Fibroblast of pulmonary artery (primary cell): Measurements from ENCODE around the gene SPSB1.
A peak's percentile ranks its signal among the peaks of the same experiment; 100 is the strongest.

Experiments
- DNase-seq: peaks from one replicate; pipeline ENCODE4 v3.0.0-alpha.2; 2010; ENCODE audit warnings: low read depth
- H3K4me3 ChIP-seq: replicated peaks from 2 replicates; pipeline ENCODE4 v1.5.1; 2011; ENCODE audit warnings: low read depth, mild to moderate bottlenecking, control low read depth, low read length, moderate library complexity
- TF ChIP-seq, protein P1 (sequence below): IDR thresholded peaks from 2 replicates; pipeline ENCODE4 v1.5.1; 2011; ENCODE audit warnings: mild to moderate bottlenecking, control low read depth, low read length, inconsistent platforms; ENCODE audit errors: missing control alignments

Gene SPSB1

GRCh38 chr1:9279172-9279840 lies 13.4 kb upstream of the SPSB1 start:
- TF ChIP-seq, protein P1, sequence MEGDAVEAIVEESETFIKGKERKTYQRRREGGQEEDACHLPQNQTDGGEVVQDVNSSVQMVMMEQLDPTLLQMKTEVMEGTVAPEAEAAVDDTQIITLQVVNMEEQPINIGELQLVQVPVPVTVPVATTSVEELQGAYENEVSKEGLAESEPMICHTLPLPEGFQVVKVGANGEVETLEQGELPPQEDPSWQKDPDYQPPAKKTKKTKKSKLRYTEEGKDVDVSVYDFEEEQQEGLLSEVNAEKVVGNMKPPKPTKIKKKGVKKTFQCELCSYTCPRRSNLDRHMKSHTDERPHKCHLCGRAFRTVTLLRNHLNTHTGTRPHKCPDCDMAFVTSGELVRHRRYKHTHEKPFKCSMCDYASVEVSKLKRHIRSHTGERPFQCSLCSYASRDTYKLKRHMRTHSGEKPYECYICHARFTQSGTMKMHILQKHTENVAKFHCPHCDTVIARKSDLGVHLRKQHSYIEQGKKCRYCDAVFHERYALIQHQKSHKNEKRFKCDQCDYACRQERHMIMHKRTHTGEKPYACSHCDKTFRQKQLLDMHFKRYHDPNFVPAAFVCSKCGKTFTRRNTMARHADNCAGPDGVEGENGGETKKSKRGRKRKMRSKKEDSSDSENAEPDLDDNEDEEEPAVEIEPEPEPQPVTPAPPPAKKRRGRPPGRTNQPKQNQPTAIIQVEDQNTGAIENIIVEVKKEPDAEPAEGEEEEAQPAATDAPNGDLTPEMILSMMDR: no peak
- H3K4me3 ChIP-seq: no peak overlapping the region
- DNase-seq: no peak

DNA sequence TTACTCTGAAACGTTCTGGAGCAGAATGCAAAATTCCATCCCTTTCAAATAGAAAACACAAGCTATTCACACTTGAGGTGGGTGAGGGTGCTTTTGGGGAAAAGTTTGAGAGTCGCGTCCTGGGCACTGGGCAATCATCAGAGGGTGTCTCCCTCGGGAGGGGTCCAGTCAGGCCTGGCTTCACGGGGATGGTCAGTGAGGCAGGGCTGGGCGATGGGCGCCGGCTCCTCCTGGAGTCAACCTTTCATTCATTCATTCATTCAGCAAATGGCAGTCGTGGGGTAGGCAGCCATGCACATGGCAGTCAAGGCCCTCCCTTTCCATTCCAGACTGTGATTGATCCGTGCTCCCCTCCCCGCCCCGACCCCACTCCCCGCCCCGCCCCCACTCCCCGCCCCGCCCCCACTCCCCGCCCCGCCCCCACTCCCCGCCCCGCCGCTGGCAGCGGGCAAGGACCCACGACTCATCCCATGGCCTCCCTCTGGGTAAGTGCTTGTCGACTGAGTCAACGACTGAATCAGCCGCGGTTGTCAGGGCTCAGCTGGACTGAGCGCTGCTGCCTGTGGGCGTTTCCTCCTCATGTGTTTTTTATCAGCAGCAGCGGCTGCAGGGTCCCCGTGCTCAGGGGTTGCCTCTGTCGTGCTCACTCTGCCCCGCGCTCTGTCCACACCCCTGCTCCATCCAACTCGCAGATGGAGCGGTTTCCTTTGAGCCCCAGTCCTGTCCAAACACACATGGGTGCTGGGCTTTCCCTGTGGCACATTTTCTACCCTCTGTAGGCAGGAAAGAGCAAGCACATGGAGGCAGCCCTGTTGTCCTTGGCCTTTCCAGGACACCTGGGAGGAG lies 12.5 kb upstream of the SPSB1 start:
- peak; percentile 90 for DNase-seq
- TF ChIP-seq, protein P1: no peak
- peak overlapping the region; percentile 19 for H3K4me3 ChIP-seq

DNA sequence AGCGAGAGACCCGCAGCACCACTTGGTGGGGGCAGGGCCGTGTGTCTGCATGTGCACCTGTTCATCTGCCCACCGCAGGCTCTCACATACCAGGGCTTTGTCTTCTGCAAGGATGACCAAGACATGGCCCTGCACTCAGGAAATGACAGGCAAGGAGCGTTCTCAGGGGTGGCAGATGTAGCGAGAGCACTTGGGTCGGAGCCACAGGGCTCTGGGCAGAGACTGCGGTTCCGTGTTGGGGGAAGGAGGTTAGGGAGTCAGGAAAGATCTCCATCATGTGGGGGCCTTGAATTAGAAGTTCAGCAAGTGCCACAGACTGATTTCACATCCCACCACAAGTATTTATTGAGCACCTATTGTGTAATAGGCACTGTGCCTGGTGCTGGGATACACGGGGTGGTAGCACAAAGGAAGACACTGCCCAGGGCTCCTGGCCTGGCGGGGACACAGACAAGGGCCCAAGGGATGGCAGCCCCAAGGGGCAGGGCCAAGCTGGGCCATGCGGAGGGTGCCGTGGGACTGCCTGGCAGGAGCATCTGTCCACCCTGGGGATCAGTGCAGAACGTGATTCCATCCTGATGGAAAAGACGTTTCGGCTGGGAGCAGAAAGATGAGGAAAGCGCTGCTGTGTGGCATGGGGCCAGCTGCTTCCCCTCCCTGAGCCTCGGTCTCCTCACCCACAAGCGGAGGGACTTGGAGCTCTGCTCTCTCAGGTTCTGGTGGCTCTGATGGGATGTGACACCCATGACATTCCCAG lies 11.4 kb upstream of the SPSB1 start:
- TF ChIP-seq, protein P1: no peak

DNA sequence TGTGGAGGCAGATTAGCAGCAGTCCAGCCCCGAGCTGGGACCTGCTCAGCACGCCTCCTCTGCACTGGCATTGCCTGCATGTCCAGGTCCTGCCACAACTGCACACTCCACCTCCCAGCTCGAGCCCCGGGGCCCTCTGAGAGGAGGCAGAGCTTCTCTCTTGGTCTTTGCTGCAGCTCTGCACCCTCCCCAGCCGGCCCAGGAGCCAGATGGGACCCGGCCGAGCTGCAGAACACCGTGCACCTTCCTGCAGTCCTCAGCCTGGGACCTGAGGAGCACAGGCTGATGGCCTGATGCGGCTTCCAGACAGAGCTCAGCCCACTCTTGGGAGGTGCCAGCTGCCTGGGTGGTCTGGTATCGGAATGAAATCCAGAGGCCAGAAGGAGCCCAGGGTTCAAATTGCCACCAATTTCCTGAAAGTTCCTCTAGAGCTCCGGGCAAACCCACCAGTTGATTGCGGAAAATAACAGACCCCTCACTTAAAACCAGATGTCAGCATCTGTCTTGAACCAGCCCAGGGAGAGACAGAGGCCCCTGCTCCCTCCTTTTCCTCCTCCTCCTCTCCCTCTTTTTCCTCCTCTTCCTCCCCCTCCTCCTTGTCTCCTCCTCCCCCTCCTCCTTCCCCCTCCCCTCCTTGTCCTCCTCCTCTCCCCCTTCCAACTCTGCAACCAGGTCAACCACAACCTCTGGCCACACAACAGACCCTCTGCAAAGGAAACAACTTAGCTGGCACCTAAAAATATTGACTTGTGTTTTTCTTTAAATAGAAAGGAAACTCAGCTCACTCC lies 10.6 kb upstream of the SPSB1 start:
- H3K4me3 ChIP-seq: no peak overlapping the region
- DNase-seq: no peak
- TF ChIP-seq, protein P1: no peak

More for the DNA sequence above, 11.4 kb upstream of the SPSB1 start:
- no peak overlapping the region for H3K4me3 ChIP-seq
- no peak for DNase-seq

DNA sequence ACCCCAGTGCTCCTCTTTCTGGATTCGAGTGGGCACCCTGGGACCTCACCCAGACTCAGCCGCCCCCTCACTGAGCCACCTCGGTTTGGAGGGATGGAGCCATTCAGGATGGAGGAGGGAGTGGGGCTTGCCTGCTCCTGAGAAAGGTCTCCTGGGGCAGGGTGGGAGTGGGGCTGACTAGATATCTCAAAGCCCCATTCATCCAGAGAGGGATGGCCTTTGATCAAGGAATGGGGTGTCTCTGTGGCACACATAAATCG lies 10.1 kb upstream of the SPSB1 start:
- TF ChIP-seq, protein P1: no peak
- no peak overlapping the region for H3K4me3 ChIP-seq
- no peak for DNase-seq

DNA sequence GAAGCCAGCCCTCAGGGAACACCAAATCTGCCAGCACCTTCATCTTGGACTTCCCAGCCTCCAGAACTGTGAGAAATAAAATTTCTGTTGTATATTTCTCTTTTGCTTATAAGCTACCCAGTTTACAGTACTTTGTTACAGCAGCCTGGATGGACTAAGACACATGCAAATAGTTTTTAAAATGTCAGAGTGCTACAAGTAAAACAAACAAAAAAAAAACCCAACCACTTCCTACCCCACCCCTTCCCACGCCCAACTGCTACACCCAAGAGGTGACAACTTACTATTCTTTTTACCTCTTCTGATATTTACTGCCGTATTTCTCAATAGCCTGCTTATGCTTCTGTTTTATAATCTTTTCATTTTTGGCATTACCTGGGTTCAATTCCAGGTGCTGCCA lies 8.6 kb upstream of the SPSB1 start:
- H3K4me3 ChIP-seq: no peak overlapping the region
- TF ChIP-seq, protein P1: no peak
- no peak for DNase-seq
